SK-N-SH treated with all-trans-retinoic acid at 6 μM for 48 hours (cell line): ENCODE data around the gene ABHD17B.

ENCODE experiments used
- ATAC-seq: fragments of 200-7000 bp; cut with Tn5 transposase; 3 replicates; pipeline ENCODE4 v1.9.1; 2020; ENCODE audit warnings: mild to moderate bottlenecking, moderate library complexity
- CREB5 ChIP-seq: fragments of 250-450 bp; sonication (Bioruptor Pico); IDR thresholded peaks from 2 replicates; pipeline ENCODE4 v1.5.1; 2020; ENCODE audit warnings: low read depth, mild to moderate bottlenecking, moderate library complexity
- CSRNP3 ChIP-seq: fragments of 250-450 bp; sonication (Bioruptor Pico); IDR thresholded peaks from 2 replicates; pipeline ENCODE4 v1.5.1; 2021; ENCODE audit warnings: mild to moderate bottlenecking, moderate library complexity
- ESRRG ChIP-seq: fragments of 250-450 bp; sonication (Bioruptor Pico); IDR thresholded peaks from 2 replicates; pipeline ENCODE4 v1.6.1; 2021; ENCODE audit warnings: mild to moderate bottlenecking
- GLIS3 ChIP-seq: fragments of 250-450 bp; sonication (Bioruptor Pico); IDR thresholded peaks from 2 replicates; pipeline ENCODE4 v1.5.0; 2020; ENCODE audit warnings: mild to moderate bottlenecking, moderate library complexity
- ISL1 ChIP-seq: fragments of 250-450 bp; sonication (Bioruptor Pico); IDR thresholded peaks from 2 replicates; pipeline ENCODE4 v2.1.2; 2022; ENCODE audit warnings: mild to moderate bottlenecking, moderate library complexity
- OSR1 ChIP-seq: fragments of 250-450 bp; sonication (Bioruptor Pico); IDR thresholded peaks from 2 replicates; pipeline ENCODE4 v1.8.0; 2022; ENCODE audit warnings: moderate library complexity, mild to moderate bottlenecking, inconsistent platforms
- PATZ1 ChIP-seq: fragments of 250-450 bp; sonication (Bioruptor Pico); IDR thresholded peaks from 2 replicates; pipeline ENCODE4 v1.8.0; 2020; ENCODE audit warnings: mild to moderate bottlenecking, moderate library complexity, borderline replicate concordance
- POU6F1 ChIP-seq: fragments of 250-450 bp; sonication (Bioruptor Pico); IDR thresholded peaks from 2 replicates; pipeline ENCODE4 v1.8.0; 2021; ENCODE audit warnings: low read depth, mild to moderate bottlenecking, moderate library complexity, borderline replicate concordance
- RARB ChIP-seq: fragments of 250-450 bp; sonication (Bioruptor Pico); IDR thresholded peaks from 2 replicates; pipeline ENCODE4 v1.8.0; 2021; ENCODE audit warnings: mild to moderate bottlenecking, moderate library complexity
- TCF4 ChIP-seq: fragments of 250-450 bp; sonication (Bioruptor Pico); IDR thresholded peaks from 2 replicates; pipeline ENCODE4 v1.8.0; 2021; ENCODE audit warnings: mild to moderate bottlenecking, moderate library complexity, borderline replicate concordance
- TSHZ2 ChIP-seq: fragments of 250-450 bp; sonication (Bioruptor Pico); IDR thresholded peaks from 2 replicates; pipeline ENCODE4 v1.5.0; 2020; ENCODE audit warnings: mild to moderate bottlenecking, moderate library complexity
- ZFP3 ChIP-seq: fragments of 250-450 bp; sonication (Bioruptor Pico); IDR thresholded peaks from 2 replicates; pipeline ENCODE4 v1.5.0; 2020; ENCODE audit warnings: mild to moderate bottlenecking, moderate library complexity
- ZFP30 ChIP-seq: fragments of 450-650 bp; formaldehyde crosslinking; IDR thresholded peaks from 2 replicates; pipeline ENCODE4 v1.5.0; 2022; ENCODE audit warnings: mild to moderate bottlenecking, moderate library complexity
- ZNF565 ChIP-seq: fragments of 450-650 bp; formaldehyde crosslinking; conservative IDR thresholded peaks from 2 replicates; pipeline ENCODE4 v1.5.0; 2020; ENCODE audit warnings: low read depth, mild to moderate bottlenecking, moderate library complexity
- ZNF70 ChIP-seq: fragments of 450-650 bp; formaldehyde crosslinking; IDR thresholded peaks from 2 replicates; pipeline ENCODE4 v1.5.0; 2020; ENCODE audit warnings: mild to moderate bottlenecking, moderate library complexity
- ZNF8 ChIP-seq: fragments of 450-650 bp; formaldehyde crosslinking; IDR thresholded peaks from 2 replicates; pipeline ENCODE4 v1.5.0; 2020; ENCODE audit warnings: mild to moderate bottlenecking, moderate library complexity

Gene ABHD17B

GRCh38 chr9:71858102-71858798, 52.7 kb downstream of the ABHD17B start:
- no peak for ATAC-seq
- TF ChIP-seq RARB (CRISPR knock-in tag) = no peak
- TF ChIP-seq CSRNP3 = no peak
- no peak for TF ChIP-seq ZFP30 (CRISPR knock-in tag)
- TF ChIP-seq PATZ1 (CRISPR knock-in tag) = no peak
- TF ChIP-seq ESRRG (CRISPR knock-in tag) = no peak
- no peak for TF ChIP-seq POU6F1 (CRISPR knock-in tag)
- no peak for TF ChIP-seq TSHZ2
- TF ChIP-seq TCF4 (CRISPR knock-in tag) = no peak
- TF ChIP-seq OSR1 = no peak
- TF ChIP-seq ZFP3 (CRISPR knock-in tag) = no peak
- no peak for TF ChIP-seq ISL1 (CRISPR knock-in tag)
- TF ChIP-seq ZNF70 (CRISPR knock-in tag) = no peak

- no peak for ATAC-seq
- no peak for TF ChIP-seq TSHZ2
- no peak for TF ChIP-seq ZNF8 (CRISPR knock-in tag)
- TF ChIP-seq ZNF565 (CRISPR knock-in tag) = no peak
- TF ChIP-seq ZFP30 (CRISPR knock-in tag) = no peak
- no peak for TF ChIP-seq ZNF70 (CRISPR knock-in tag)
- TF ChIP-seq CREB5 (CRISPR knock-in tag) = no peak
- TF ChIP-seq ISL1 (CRISPR knock-in tag) = no peak
- no peak for TF ChIP-seq GLIS3 (CRISPR knock-in tag)
- TF ChIP-seq ESRRG (CRISPR knock-in tag) = no peak
- no peak for TF ChIP-seq CSRNP3
- TF ChIP-seq ZFP3 (CRISPR knock-in tag) = no peak
- TF ChIP-seq, all 23 proteins: peak for 0
Observed at GRCh38 chr9:71857159-71857558, 53.8 kb downstream of the ABHD17B start.
